AG09309 (cell line): ENCODE results near the gene STRIP1.

ENCODE experiments used
- DNase-seq: peaks from one replicate; pipeline ENCODE4 v3.0.0-alpha.2; 2010; ENCODE audit warnings: low read depth
- H3K4me3 ChIP-seq: 2 replicates; pipeline ENCODE4 v1.5.1; 2011; ENCODE audit warnings: mild to moderate bottlenecking, low read depth, low read length, moderate library complexity; ENCODE audit not compliant: control insufficient read depth
- TF ChIP-seq, protein P1 (sequence below): IDR thresholded peaks from 2 replicates; pipeline ENCODE4 v1.5.1; 2011; ENCODE audit warnings: mild to moderate bottlenecking, low read depth, low read length, inconsistent platforms; ENCODE audit not compliant: insufficient read depth, control insufficient read depth; ENCODE audit errors: missing control alignments

The STRIP1 gene

DNA sequence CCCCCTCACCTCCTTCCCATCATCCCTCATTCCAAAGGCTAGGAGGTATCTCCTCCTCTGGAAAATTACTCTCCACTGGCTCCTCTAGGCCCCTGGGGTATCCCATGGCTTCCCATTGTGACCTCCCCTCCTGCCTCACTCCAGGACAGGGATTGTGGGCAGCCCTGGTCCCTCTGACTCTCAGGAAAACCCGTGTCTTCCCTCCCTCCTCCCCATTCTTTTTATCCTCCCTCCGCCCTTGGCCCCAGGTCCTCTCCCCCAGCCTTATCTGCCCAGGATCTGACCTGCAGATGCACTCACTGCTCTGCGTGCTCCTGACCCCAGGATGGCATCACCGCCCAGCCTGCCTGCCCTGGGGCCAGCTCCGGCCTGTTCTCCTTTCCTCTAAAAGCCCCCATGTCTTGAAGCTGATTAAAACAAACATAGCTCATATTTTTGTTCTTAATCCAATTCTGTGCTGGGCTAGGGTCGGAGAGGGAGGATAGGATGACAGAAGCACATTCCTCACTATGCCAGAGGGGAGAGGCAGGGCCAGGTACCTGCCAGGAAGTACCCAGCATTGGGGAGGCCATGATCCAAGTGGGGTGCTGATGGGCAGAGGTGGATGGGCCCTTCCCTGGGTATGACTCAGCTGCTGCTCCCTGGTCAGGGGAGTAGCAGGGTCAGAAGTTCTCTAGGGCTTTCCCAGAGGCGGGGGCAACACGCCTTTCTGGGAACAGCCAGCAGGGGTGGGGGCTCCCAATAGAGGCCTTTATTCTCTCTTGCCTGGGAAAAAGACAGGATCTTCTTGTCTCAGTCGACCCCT lies 64.0 kb downstream of the STRIP1 start:
- no peak overlapping the region for H3K4me3 ChIP-seq
- TF ChIP-seq, protein P1, sequence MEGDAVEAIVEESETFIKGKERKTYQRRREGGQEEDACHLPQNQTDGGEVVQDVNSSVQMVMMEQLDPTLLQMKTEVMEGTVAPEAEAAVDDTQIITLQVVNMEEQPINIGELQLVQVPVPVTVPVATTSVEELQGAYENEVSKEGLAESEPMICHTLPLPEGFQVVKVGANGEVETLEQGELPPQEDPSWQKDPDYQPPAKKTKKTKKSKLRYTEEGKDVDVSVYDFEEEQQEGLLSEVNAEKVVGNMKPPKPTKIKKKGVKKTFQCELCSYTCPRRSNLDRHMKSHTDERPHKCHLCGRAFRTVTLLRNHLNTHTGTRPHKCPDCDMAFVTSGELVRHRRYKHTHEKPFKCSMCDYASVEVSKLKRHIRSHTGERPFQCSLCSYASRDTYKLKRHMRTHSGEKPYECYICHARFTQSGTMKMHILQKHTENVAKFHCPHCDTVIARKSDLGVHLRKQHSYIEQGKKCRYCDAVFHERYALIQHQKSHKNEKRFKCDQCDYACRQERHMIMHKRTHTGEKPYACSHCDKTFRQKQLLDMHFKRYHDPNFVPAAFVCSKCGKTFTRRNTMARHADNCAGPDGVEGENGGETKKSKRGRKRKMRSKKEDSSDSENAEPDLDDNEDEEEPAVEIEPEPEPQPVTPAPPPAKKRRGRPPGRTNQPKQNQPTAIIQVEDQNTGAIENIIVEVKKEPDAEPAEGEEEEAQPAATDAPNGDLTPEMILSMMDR = no peak
- no peak for DNase-seq

GRCh38 chr1:110100335-110100734 lies 65.9 kb downstream of the STRIP1 start:
- H3K4me3 ChIP-seq = no peak overlapping the region
- no peak for DNase-seq

GRCh38 chr1:110102081-110102480 lies 67.7 kb downstream of the STRIP1 start:
- TF ChIP-seq, protein P1 = no peak
- H3K4me3 ChIP-seq = no peak overlapping the region
- DNase-seq = no peak

More at GRCh38 chr1:110100335-110100734, 65.9 kb downstream of the STRIP1 start:
- TF ChIP-seq, protein P1 = no peak
